HG02943 (cell line): Measurements from ENCODE around the gene LIPF.
"Not testable (repeated sequence)": the region's sequence is repeated elsewhere in the genome, so short reads cannot be mapped to it uniquely, and the experiment has no call there.

Source experiments
- ATAC-seq: cut with Tn5 transposase; IDR thresholded peaks from one replicate; pipeline ENCODE4 v1.9.1; 2021; ENCODE audit warnings: mild to moderate bottlenecking, low read depth, moderate library complexity; ENCODE audit not compliant: unreplicated experiment

LIPF gene

GRCh38 chr10:88672041-88672440, 7.8 kb downstream of the LIPF start:
- ATAC-seq, result no peak

GRCh38 chr10:88676283-88677060, 12.2 kb downstream of the LIPF start:
- no peak for ATAC-seq

GRCh38 chr10:88680958-88681357, 16.7 kb downstream of the LIPF start:
- ATAC-seq, result no peak

- no peak for ATAC-seq
These were observed 18.2 kb downstream of the LIPF start for GRCh38 chr10:88682491-88682890.

- no peak for ATAC-seq
These were observed 23.7 kb downstream of the LIPF start for GRCh38 chr10:88687853-88688467.

GRCh38 chr10:88689366-88689765, 25.1 kb downstream of the LIPF start:
- ATAC-seq, result no peak

- ATAC-seq, result no peak
These were observed 29.3 kb downstream of the LIPF start for GRCh38 chr10:88693392-88694020.

GRCh38 chr10:88702848-88703597, 38.8 kb downstream of the LIPF start:
- ATAC-seq, result no peak

GRCh38 chr10:88705958-88706357, 41.7 kb downstream of the LIPF start, which contains the start of gene LIPK:
Gene LIPK, plus strand, starts transcription at chr10:88706249. Its CDS starts 18,295 bp downstream, at chr10:88724544.
- no peak for ATAC-seq

- ATAC-seq, result no peak
These were observed 43.4 kb downstream of the LIPF start for GRCh38 chr10:88707429-88708155.

- not testable (repeated sequence) for ATAC-seq
These were observed 45.1 kb downstream of the LIPF start for GRCh38 chr10:88709361-88709760.

GRCh38 chr10:88715517-88715916, 51.3 kb downstream of the LIPF start:
- no peak for ATAC-seq

- no peak for ATAC-seq
These were observed 57.1 kb downstream of the LIPF start for GRCh38 chr10:88721392-88721791.

GRCh38 chr10:88725798-88726197, 61.6 kb downstream of the LIPF start:
- ATAC-seq, result no peak

GRCh38 chr10:88728107-88728763, 64.0 kb downstream of the LIPF start:
- no peak for ATAC-seq
